CD14-positive monocyte (primary cell): ENCODE results near the gene GNB2. TPM values are rescaled to one million over a fixed set of nuclear protein-coding genes. Genes with fewer than 3 reads are reported as not detected.
A peak's percentile ranks its signal among the peaks of the same experiment; 100 is the strongest.

Source experiments
- DNase-seq, 3 donors: peaks; one replicate each; pipeline ENCODE4 v3.0.0-alpha.2; 2011 to 2022
- H2AFZ ChIP-seq: 2 replicates; pipeline ENCODE4 v1.6.0; 2012; ENCODE audit warnings: mild to moderate bottlenecking, low read depth, low read length, inconsistent platforms; ENCODE audit not compliant: insufficient read depth, poor library complexity, severe bottlenecking
- H3K27ac ChIP-seq, 2 donors: 1 replicate in 1 of 2; 2 replicates in 1 of 2; pipeline ENCODE4 v1.5.1; 2012 to 2013; ENCODE audit warnings: low read length in 2 of 2, control low read depth in 1 of 2, inconsistent platforms in 1 of 2, low read depth in 1 of 2, mild to moderate bottlenecking in 1 of 2
- H3K27me3 ChIP-seq, 2 donors: one replicate each; pipeline versions ENCODE4 v1.6.0 to v1.6.1; 2011 to 2013; ENCODE audit warnings: low read length in 2 of 2; ENCODE audit not compliant: control insufficient read depth in 2 of 2, insufficient read depth in 2 of 2
- H3K36me3 ChIP-seq, 2 donors: replicated peaks in 1 of 2; 1 replicate in 1 of 2; 2 replicates in 1 of 2; pipeline versions ENCODE4 v1.5.1 to v1.6.1; 2012 to 2013; ENCODE audit warnings: low read length in 2 of 2, control low read depth in 1 of 2, inconsistent platforms in 1 of 2, mild to moderate bottlenecking in 1 of 2; ENCODE audit not compliant: insufficient read depth in 2 of 2, control insufficient read depth in 1 of 2
- H3K4me1 ChIP-seq, 2 donors: 1 replicate in 1 of 2; 2 replicates in 1 of 2; pipeline versions ENCODE4 v1.5.1 to v1.6.1; 2012 to 2013; ENCODE audit warnings: low read length in 2 of 2, control low read depth in 1 of 2, inconsistent platforms in 1 of 2, mild to moderate bottlenecking in 1 of 2, moderate library complexity in 1 of 2; ENCODE audit not compliant: insufficient read depth in 2 of 2, control insufficient read depth in 1 of 2
- H3K4me2 ChIP-seq: replicated peaks from 2 replicates; pipeline ENCODE3; 2012; ENCODE audit warnings: low read length, moderate library complexity, mild to moderate bottlenecking; ENCODE audit not compliant: poor library complexity, severe bottlenecking; ENCODE audit errors: extremely low read depth
- H3K4me3 ChIP-seq, 3 experiments: fragments of 200-600 bp in 1 of 3; sonication (generic) in 1 of 3; replicated peaks in 1 of 3; 1 replicate in 2 of 3; 2 replicates in 1 of 3; pipeline ENCODE4 v1.5.1; 2011 to 2013; ENCODE audit warnings: low read length in 3 of 3, mild to moderate bottlenecking in 3 of 3, control low read depth in 2 of 3, low read depth in 2 of 3, inconsistent platforms in 1 of 3, moderate library complexity in 1 of 3
- H3K79me2 ChIP-seq: 2 replicates; pipeline ENCODE4 v1.6.0; 2012; ENCODE audit warnings: mild to moderate bottlenecking, control low read depth, inconsistent platforms, low read length, moderate library complexity; ENCODE audit not compliant: insufficient read depth
- H3K9ac ChIP-seq: 2 replicates; pipeline ENCODE4 v1.6.0; 2017; ENCODE audit warnings: low read length, mild to moderate bottlenecking; ENCODE audit not compliant: insufficient read depth, poor library complexity, severe bottlenecking
- H3K9me3 ChIP-seq, 2 donors: replicated peaks in 1 of 2; 1 replicate in 1 of 2; 2 replicates in 1 of 2; pipeline versions ENCODE4 v1.5.1 to v1.6.1; 2012 to 2013; ENCODE audit warnings: low read length in 2 of 2, control low read depth in 1 of 2; ENCODE audit not compliant: control insufficient read depth in 1 of 2, insufficient read depth in 1 of 2
- H4K20me1 ChIP-seq: 2 replicates; pipeline ENCODE4 v1.6.0; 2012; ENCODE audit warnings: mild to moderate bottlenecking, low read length, control low read depth, moderate library complexity; ENCODE audit not compliant: insufficient read depth
- H3K27ac Mint-ChIP-seq, 7 donors: one replicate each; pipeline ENCODE4 v1.8.0; 2020; ENCODE audit warnings: mild to moderate bottlenecking in 7 of 7, mixed read lengths in 7 of 7, moderate library complexity in 6 of 7, inconsistent platforms in 2 of 7
- H3K27me3 Mint-ChIP-seq, 3 donors: one replicate each; pipeline ENCODE4 v1.8.0; 2021 to 2022; ENCODE audit warnings: low read depth in 3 of 3, mild to moderate bottlenecking in 3 of 3, mixed read lengths in 3 of 3, moderate library complexity in 3 of 3, inconsistent platforms in 1 of 3
- H3K36me3 Mint-ChIP-seq, 2 donors: one replicate each; pipeline ENCODE4 v1.8.0; 2020; ENCODE audit warnings: mixed read lengths in 2 of 2, inconsistent platforms in 1 of 2, mild to moderate bottlenecking in 1 of 2
- H3K4me1 Mint-ChIP-seq: one replicate; pipeline ENCODE4 v1.8.0; 2020; ENCODE audit warnings: mild to moderate bottlenecking, mixed read lengths
- H3K4me3 Mint-ChIP-seq, 2 donors: one replicate each; pipeline ENCODE4 v1.8.0; 2020; ENCODE audit warnings: mild to moderate bottlenecking in 2 of 2, mixed read lengths in 2 of 2, moderate library complexity in 1 of 2
- H3K9me3 Mint-ChIP-seq, 7 donors: one replicate each; pipeline ENCODE4 v1.8.0; 2020 to 2022; ENCODE audit warnings: mixed read lengths in 7 of 7, mild to moderate bottlenecking in 6 of 7, moderate library complexity in 6 of 7, inconsistent platforms in 2 of 7
- CTCF ChIP-seq: fragments of 200-600 bp; IDR thresholded peaks from one replicate; pipeline ENCODE4 v1.8.0; 2022; ENCODE audit warnings: antibody characterized with exemption, mild to moderate bottlenecking
- WGBS: methylation state at CpG from one replicate; pipeline ENCODE4 v1.1.5; 2013; ENCODE audit warnings: missing lambda C conversion rate; ENCODE audit not compliant: insufficient coverage; 5-methylcytosine and 5-hydroxymethylcytosine counted together
- intact Hi-C, 2 donors: fragments of 100-400 bp; cut with micrococcal nuclease; formaldehyde crosslinking; loops; one replicate each; pipeline versions ENCODE4 v1.15.0 to v1.15.1; 2023
- polyA plus RNA-seq, 3 donors: library from polyadenylated mRNA; depleted of rRNA in 1 of 3; unstranded in 2 of 3; stranded (reverse) in 1 of 3; fragments of 300-500 nt in 2 of 3; fragments of >200 nt in 1 of 3; fragmentation: Illumina TruSeq in 2 of 3; gene quantifications; 1 replicate in 2 of 3; 2 replicates in 1 of 3; pipeline ENCODE4 v1.2.3, GENCODE V29; 2012 to 2021

GNB2 gene
- polyA plus RNA-seq, 3 donors, result 90.0 to 436 (median 94.6) TPM

- intact Hi-C loops, result no loop called here
- no peak overlapping the region for H3K9ac ChIP-seq
- H3K4me3 ChIP-seq, result no peak overlapping the region
- H3K9me3 Mint-ChIP-seq, result peaks cover 0 to 1% (median 0%) of the 10 kb centered on the region in 7 donors
- peaks cover 0 to 2% (median 0%) of the 10 kb centered on the region in 3 donors for H3K27me3 Mint-ChIP-seq
- peaks cover 33% of the 10 kb centered on the region for H3K4me1 Mint-ChIP-seq
- no peak overlapping the region for H3K4me3 Mint-ChIP-seq
- peaks cover 88 to 94% of the 10 kb centered on the region in 2 donors for H3K36me3 ChIP-seq
- H3K9me3 ChIP-seq, result no peaks in the 10 kb centered on the region
- H3K27me3 ChIP-seq, result no peaks in the 10 kb centered on the region
- no peak overlapping the region for H3K27ac ChIP-seq
- H3K79me2 ChIP-seq, result peaks cover 19% of the 10 kb centered on the region
- H3K4me2 ChIP-seq, result no peak overlapping the region
- no peak for TF ChIP-seq CTCF
- H3K27ac Mint-ChIP-seq, result peak overlapping the region in 1 of 7 donors; percentile 6
- H2AFZ ChIP-seq, result no peak overlapping the region
- 94% methylated on average over 25 of the region's 29 CpGs for WGBS
- no peak for DNase-seq
- peaks cover 47 to 85% of the 10 kb centered on the region in 2 donors for H3K36me3 Mint-ChIP-seq
- peaks cover 99% of the 10 kb centered on the region for H4K20me1 ChIP-seq
- H3K4me1 ChIP-seq, result peaks cover 42 to 45% of the 10 kb centered on the region in 2 donors
Measured at GRCh38 chr7:100681491-100682227, 8.1 kb downstream of the GNB2 start.

- Histone ChIP-seq H3K79me2 (peaks cover 13% of the 10 kb centered on the region), H3K4me1 (peaks cover 36 to 38% of the 10 kb centered on the region in 2 donors), H3K4me2 (no peak overlapping the region), H2AFZ (no peak overlapping the region), H3K4me3 (no peak overlapping the region), H3K27me3 (no peaks in the 10 kb centered on the region), H3K27ac (no peak overlapping the region), H4K20me1 (peaks cover 99% of the 10 kb centered on the region), H3K9ac (no peak overlapping the region), H3K36me3 (peaks cover 88 to 94% of the 10 kb centered on the region in 2 donors), H3K9me3 (no peaks in the 10 kb centered on the region)
- TF ChIP-seq CTCF, result no peak
- Mint-ChIP-seq H3K36me3 (peaks cover 47 to 85% of the 10 kb centered on the region in 2 donors), H3K9me3 (peaks cover 0 to 1% (median 0%) of the 10 kb centered on the region in 7 donors), H3K4me3 (no peak overlapping the region), H3K27me3 (peaks cover 0 to 2% (median 0%) of the 10 kb centered on the region in 3 donors), H3K4me1 (peaks cover 28% of the 10 kb centered on the region), H3K27ac (no peak overlapping the region)
- WGBS, result 89% methylated on average over 21 of the region's 25 CpGs
- peak in 1 of 3 donors; percentile 7 for DNase-seq
- intact Hi-C loops, result no loop called here
Measured at GRCh38 chr7:100682228-100682741, 8.7 kb downstream of the GNB2 start.
